ENCODE measurements around the gene GTF3C5. TPM values are rescaled to one million over a fixed set of nuclear protein-coding genes. Genes with fewer than 3 reads are reported as not detected.
"Not testable (repeated sequence)": the region's sequence is repeated elsewhere in the genome, so short reads cannot be mapped to it uniquely, and the experiment has no call there.

GTF3C5 gene
- total RNA-seq, 1 donor from 2014 or later = 25.9 TPM

GRCh38 chr9:132989414-132989996, 41.3 kb upstream of the GTF3C5 start:
- DNase-seq (ENCODE audit: low spot score in 2 of 2) = no peak
- intact Hi-C loops (cut with DNase I) = no loop called here
- no peaks in the 10 kb centered on the region for H3K27me3 ChIP-seq
- H3K4me3 ChIP-seq = no peak overlapping the region
- H3K9me3 ChIP-seq = no peaks in the 10 kb centered on the region
- no peak overlapping the region for H3K27ac ChIP-seq
- no peak for TF ChIP-seq CTCF (IDR thresholded peaks at IDR 0.05)
- no peaks in the 10 kb centered on the region for H3K36me3 ChIP-seq
- H3K4me1 ChIP-seq = no peaks in the 10 kb centered on the region

GRCh38 chr9:132989998-132990557, 40.7 kb upstream of the GTF3C5 start:
- H3K36me3 ChIP-seq; intact Hi-C loops (cut with DNase I): not testable (repeated sequence)

GRCh38 chr9:132990781-132991180, 40.0 kb upstream of the GTF3C5 start:
- no peaks in the 10 kb centered on the region for H3K27me3 ChIP-seq

More at GRCh38 chr9:132989998-132990557, 40.7 kb upstream of the GTF3C5 start:
- not testable (repeated sequence) for H3K4me1 ChIP-seq; H3K27ac ChIP-seq; H3K27me3 ChIP-seq; H3K9me3 ChIP-seq; H3K4me3 ChIP-seq; DNase-seq (ENCODE audit: low spot score in 2 of 2)

GRCh38 chr9:132991351-132992300, 39.2 kb upstream of the GTF3C5 start:
- H3K9me3 ChIP-seq = no peaks in the 10 kb centered on the region
- no peak for DNase-seq (ENCODE audit: low spot score in 2 of 2)
- H3K27me3 ChIP-seq = no peaks in the 10 kb centered on the region
- intact Hi-C loops (cut with DNase I) = no loop called here
- H3K27ac ChIP-seq = no peak overlapping the region
- TF ChIP-seq CTCF (IDR thresholded peaks at IDR 0.05) = no peak
- no peak overlapping the region for H3K4me3 ChIP-seq
- H3K4me1 ChIP-seq = no peaks in the 10 kb centered on the region
- no peaks in the 10 kb centered on the region for H3K36me3 ChIP-seq

More at GRCh38 chr9:132990781-132991180, 40.0 kb upstream of the GTF3C5 start:
- Histone ChIP-seq H3K27ac (no peak overlapping the region), H3K4me1 (no peaks in the 10 kb centered on the region), H3K9me3 (no peaks in the 10 kb centered on the region), H3K36me3 (no peaks in the 10 kb centered on the region), H3K4me3 (no peak overlapping the region)
- no peak for DNase-seq (ENCODE audit: low spot score in 2 of 2)
- intact Hi-C loops (cut with DNase I) = no loop called here
- TF ChIP-seq CTCF (IDR thresholded peaks at IDR 0.05) = no peak

- no peaks in the 10 kb centered on the region for H3K27me3 ChIP-seq
- TF ChIP-seq CTCF (IDR thresholded peaks at IDR 0.05) = no peak
Measured at GRCh38 chr9:132993511-132993939, 37.3 kb upstream of the GTF3C5 start.

More at GRCh38 chr9:132993511-132993939, 37.3 kb upstream of the GTF3C5 start:
- no peak overlapping the region for H3K27ac ChIP-seq
- no peaks in the 10 kb centered on the region for H3K9me3 ChIP-seq
- intact Hi-C loops (cut with DNase I) = no loop called here
- no peaks in the 10 kb centered on the region for H3K4me1 ChIP-seq
- no peaks in the 10 kb centered on the region for H3K36me3 ChIP-seq
- H3K4me3 ChIP-seq = no peak overlapping the region
- no peak for DNase-seq (ENCODE audit: low spot score in 2 of 2)

Measured in ascending aorta (tissue), 2 donors.